Measurements from ENCODE around the gene PLS1. TPM values are rescaled to one million over a fixed set of nuclear protein-coding genes. Genes with fewer than 3 reads are reported as not detected.

The PLS1 gene
- total RNA-seq, 2 donors from 2014 or later, result 11.3 to 26.4 TPM

DNA sequence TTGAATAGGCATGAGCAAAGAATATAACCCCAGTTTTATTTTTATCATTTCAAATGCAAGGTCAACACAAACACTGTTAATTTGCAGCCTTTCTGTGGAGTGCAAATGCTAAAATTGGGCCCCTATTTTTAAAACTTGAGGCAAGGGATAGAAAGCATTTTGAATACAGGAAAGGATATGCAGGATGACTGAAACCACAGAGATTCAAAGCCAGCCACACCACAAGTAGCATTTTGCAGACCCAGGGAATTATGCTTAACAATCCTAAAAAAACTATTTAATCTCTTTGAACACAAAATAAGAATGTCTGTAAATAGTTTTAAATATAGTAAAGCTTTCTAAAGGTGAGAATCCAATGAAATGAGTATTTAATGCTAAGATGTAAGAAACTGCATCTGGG is 64.7 kb downstream of the PLS1 start:
- Histone ChIP-seq H3K9ac (ENCODE audit: extremely low read depth, low read length, poor library complexity, severe bottlenecking) (no peak overlapping the region), H3K9me3 (ENCODE audit: control insufficient read depth, low read length) (no peaks in the 10 kb centered on the region), H3K4me1 (ENCODE audit: control insufficient read depth, insufficient read depth, low read length) (no peaks in the 10 kb centered on the region), H3K27ac (ENCODE audit: low read depth, low read length) (no peak overlapping the region), H3K36me3 (ENCODE audit: control insufficient read depth, insufficient read depth, low read length) (no peaks in the 10 kb centered on the region), H3K4me3 (ENCODE audit: low read length) (no peak overlapping the region), H3K27me3 (ENCODE audit: control insufficient read depth, insufficient read depth, low read length, poor library complexity, severe bottlenecking) (no peaks in the 10 kb centered on the region)
- no peak for DNase-seq
- TF ChIP-seq CTCF (conservative IDR thresholded peaks at IDR 0.05), result no peak
- H3K36me3 Mint-ChIP-seq (ENCODE audit: low read depth), result no peaks in the 10 kb centered on the region
- no peak overlapping the region for H3K4me3 Mint-ChIP-seq
- H3K27me3 Mint-ChIP-seq (ENCODE audit: insufficient read depth), result no peaks in the 10 kb centered on the region
- H3K4me1 Mint-ChIP-seq, result no peaks in the 10 kb centered on the region
- no peak overlapping the region for H3K27ac Mint-ChIP-seq
- H3K9me3 Mint-ChIP-seq, result no peaks in the 10 kb centered on the region

DNA sequence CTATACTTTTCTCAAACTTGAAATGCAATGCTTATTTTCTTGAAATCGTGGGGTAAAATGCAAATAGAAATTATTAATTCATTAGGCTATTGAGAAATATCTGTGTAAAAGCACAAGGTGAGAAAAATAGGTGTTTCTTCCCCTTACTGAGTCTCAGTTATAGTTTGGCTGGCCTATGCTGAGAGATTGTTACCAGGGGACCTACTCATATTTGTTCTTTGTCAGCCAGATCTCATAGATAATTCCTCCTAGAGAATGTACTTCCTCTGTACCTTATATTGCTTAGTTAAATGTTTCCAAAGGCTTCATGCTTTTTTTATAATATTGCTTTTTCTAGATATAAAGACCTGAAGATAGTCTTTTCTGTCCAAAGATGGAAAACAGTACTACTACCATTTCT is 67.7 kb downstream of the PLS1 start:
- H3K4me3 ChIP-seq (ENCODE audit: low read length), result no peak overlapping the region

GRCh38 chr3:142664311-142664710 is 68.1 kb downstream of the PLS1 start:
- no peak for TF ChIP-seq CTCF (conservative IDR thresholded peaks at IDR 0.05)
- Mint-ChIP-seq H3K9me3 (no peaks in the 10 kb centered on the region), H3K4me3 (no peak overlapping the region), H3K27me3 (ENCODE audit: insufficient read depth) (no peaks in the 10 kb centered on the region), H3K27ac (no peak overlapping the region), H3K4me1 (no peaks in the 10 kb centered on the region), H3K36me3 (ENCODE audit: low read depth) (no peaks in the 10 kb centered on the region)
- Histone ChIP-seq H3K27me3 (ENCODE audit: control insufficient read depth, insufficient read depth, low read length, poor library complexity, severe bottlenecking) (no peaks in the 10 kb centered on the region), H3K9ac (ENCODE audit: extremely low read depth, low read length, poor library complexity, severe bottlenecking) (no peak overlapping the region), H3K4me1 (ENCODE audit: control insufficient read depth, insufficient read depth, low read length) (no peaks in the 10 kb centered on the region), H3K9me3 (ENCODE audit: control insufficient read depth, low read length) (no peaks in the 10 kb centered on the region), H3K4me3 (ENCODE audit: low read length) (no peak overlapping the region), H3K27ac (ENCODE audit: low read depth, low read length) (no peak overlapping the region), H3K36me3 (ENCODE audit: control insufficient read depth, insufficient read depth, low read length) (no peaks in the 10 kb centered on the region)
- 72 to 100% methylated on average over 1 to 2 of the region's 2 CpGs for WGBS, 2 experiments (ENCODE audit: insufficient coverage in 1 of 2, insufficient read length in 1 of 2)
- DNase-seq, result no peak

More for the DNA sequence above, 67.7 kb downstream of the PLS1 start:
- H3K4me3 Mint-ChIP-seq, result no peak overlapping the region
- no peak for TF ChIP-seq CTCF (conservative IDR thresholded peaks at IDR 0.05)
- no peak overlapping the region for H3K9ac ChIP-seq (ENCODE audit: extremely low read depth, low read length, poor library complexity, severe bottlenecking)
- H3K27ac Mint-ChIP-seq, result no peak overlapping the region
- DNase-seq, result no peak
- H3K9me3 ChIP-seq (ENCODE audit: control insufficient read depth, low read length), result no peaks in the 10 kb centered on the region
- WGBS, 2 experiments (ENCODE audit: insufficient coverage in 1 of 2, insufficient read length in 1 of 2), result 78% methylated on average over 1 of the region's 1 CpG; no CpG with 5 or more reads in 1 of the 2 experiments
- no peaks in the 10 kb centered on the region for H3K36me3 Mint-ChIP-seq (ENCODE audit: low read depth)
- H3K4me1 Mint-ChIP-seq, result no peaks in the 10 kb centered on the region
- H3K27me3 Mint-ChIP-seq (ENCODE audit: insufficient read depth), result no peaks in the 10 kb centered on the region
- no peaks in the 10 kb centered on the region for H3K36me3 ChIP-seq (ENCODE audit: control insufficient read depth, insufficient read depth, low read length)
- H3K27ac ChIP-seq (ENCODE audit: low read depth, low read length), result no peak overlapping the region
- H3K9me3 Mint-ChIP-seq, result no peaks in the 10 kb centered on the region
- H3K27me3 ChIP-seq (ENCODE audit: control insufficient read depth, insufficient read depth, low read length, poor library complexity, severe bottlenecking), result no peaks in the 10 kb centered on the region
- H3K4me1 ChIP-seq (ENCODE audit: control insufficient read depth, insufficient read depth, low read length), result no peaks in the 10 kb centered on the region
